Progenitor cell of endocrine pancreas (in vitro differentiated cells): ENCODE data around the gene PNPLA5. TPM values are rescaled to one million over a fixed set of nuclear protein-coding genes. Genes with fewer than 3 reads are reported as not detected.

ENCODE experiments used
- DNase-seq: peaks from one replicate; pipeline ENCODE4 v3.0.0; 2021; ENCODE audit warnings: low spot score; ENCODE audit not compliant: unreplicated experiment
- H3K27ac Mint-ChIP-seq: 2 replicates; pipeline ENCODE4 v1.8.0; 2021; ENCODE audit warnings: mild to moderate bottlenecking, moderate library complexity, mixed read lengths
- H3K27me3 Mint-ChIP-seq: 2 replicates; pipeline ENCODE4 v1.8.0; 2021; ENCODE audit warnings: mixed read lengths
- H3K36me3 Mint-ChIP-seq: 2 replicates; pipeline ENCODE4 v1.8.0; 2022; ENCODE audit warnings: mixed read lengths; ENCODE audit not compliant: insufficient read depth
- H3K4me1 Mint-ChIP-seq: 2 replicates; pipeline ENCODE4 v1.8.0; 2021; ENCODE audit warnings: low read depth, mixed read lengths
- H3K4me3 Mint-ChIP-seq: 2 replicates; pipeline ENCODE4 v1.8.0; 2021; ENCODE audit warnings: low read depth, mild to moderate bottlenecking, moderate library complexity, mixed read lengths
- H3K9me3 Mint-ChIP-seq: 2 replicates; pipeline ENCODE4 v1.8.0; 2021; ENCODE audit warnings: low read depth, mixed read lengths
- CTCF ChIP-seq: fragments of 200-600 bp; sonication (generic); IDR thresholded peaks from one replicate; pipeline ENCODE4 v1.5.0; 2021; ENCODE audit warnings: antibody characterized with exemption, mild to moderate bottlenecking; ENCODE audit not compliant: unreplicated experiment
- total RNA-seq: library from RNA; stranded (reverse); gene quantifications from 2 replicates; pipeline ENCODE4 v1.2.1, GENCODE V29; 2021

PNPLA5 gene
- total RNA-seq, 1 donor from 2014 or later = not detected

- DNase-seq = no peak
- Mint-ChIP-seq H3K4me1 (no peaks in the 10 kb centered on the region), H3K27ac (no peak overlapping the region), H3K4me3 (no peak overlapping the region), H3K27me3 (peaks cover 28% of the 10 kb centered on the region), H3K36me3 (no peaks in the 10 kb centered on the region), H3K9me3 (no peaks in the 10 kb centered on the region)
- TF ChIP-seq CTCF = no peak
Measured at GRCh38 chr22:43883719-43884415, 7.9 kb downstream of the PNPLA5 start.

GRCh38 chr22:43883012-43883661 is 8.7 kb downstream of the PNPLA5 start:
- Mint-ChIP-seq H3K9me3 (no peaks in the 10 kb centered on the region), H3K4me1 (no peaks in the 10 kb centered on the region), H3K27ac (no peak overlapping the region), H3K36me3 (no peaks in the 10 kb centered on the region), H3K27me3 (peaks cover 27% of the 10 kb centered on the region), H3K4me3 (no peak overlapping the region)
- TF ChIP-seq CTCF = peak; percentile 76
- peak; percentile 52 for DNase-seq

- no peak for DNase-seq
- Mint-ChIP-seq H3K4me3 (no peak overlapping the region), H3K9me3 (no peaks in the 10 kb centered on the region), H3K4me1 (no peaks in the 10 kb centered on the region), H3K27me3 (peaks cover 24% of the 10 kb centered on the region), H3K36me3 (no peaks in the 10 kb centered on the region), H3K27ac (no peak overlapping the region)
- no peak for TF ChIP-seq CTCF
Measured at GRCh38 chr22:43882122-43882767, 9.6 kb downstream of the PNPLA5 start.

- no peaks in the 10 kb centered on the region for H3K36me3 Mint-ChIP-seq
- no peaks in the 10 kb centered on the region for H3K9me3 Mint-ChIP-seq
- no peak overlapping the region for H3K27ac Mint-ChIP-seq
- TF ChIP-seq CTCF = no peak
- H3K27me3 Mint-ChIP-seq = peaks cover 18% of the 10 kb centered on the region
- H3K4me1 Mint-ChIP-seq = no peaks in the 10 kb centered on the region
- no peak overlapping the region for H3K4me3 Mint-ChIP-seq
- DNase-seq = no peak
Measured at GRCh38 chr22:43881091-43882061, 10.4 kb downstream of the PNPLA5 start.
